OCI-LY1 (cell line): Measurements from ENCODE around the gene TMEM242.

ENCODE experiments used
- EZH2 ChIP-seq: fragments of 200-600 bp; sonication (generic), shearing (Covaris generic); IDR thresholded peaks from 2 replicates; pipeline ENCODE4 v1.8.0; 2017; ENCODE audit warnings: borderline replicate concordance, mixed run types, mild to moderate bottlenecking, antibody characterized with exemption, low read length, moderate library complexity, mixed read lengths
- TF ChIP-seq, protein P1 (sequence below): fragments of 200-600 bp; sonication (generic), shearing (Covaris generic); IDR thresholded peaks from 2 replicates; pipeline ENCODE4 v1.5.1; 2017; ENCODE audit warnings: mild to moderate bottlenecking, antibody characterized with exemption, low read length, moderate library complexity, mixed read lengths

DNA sequence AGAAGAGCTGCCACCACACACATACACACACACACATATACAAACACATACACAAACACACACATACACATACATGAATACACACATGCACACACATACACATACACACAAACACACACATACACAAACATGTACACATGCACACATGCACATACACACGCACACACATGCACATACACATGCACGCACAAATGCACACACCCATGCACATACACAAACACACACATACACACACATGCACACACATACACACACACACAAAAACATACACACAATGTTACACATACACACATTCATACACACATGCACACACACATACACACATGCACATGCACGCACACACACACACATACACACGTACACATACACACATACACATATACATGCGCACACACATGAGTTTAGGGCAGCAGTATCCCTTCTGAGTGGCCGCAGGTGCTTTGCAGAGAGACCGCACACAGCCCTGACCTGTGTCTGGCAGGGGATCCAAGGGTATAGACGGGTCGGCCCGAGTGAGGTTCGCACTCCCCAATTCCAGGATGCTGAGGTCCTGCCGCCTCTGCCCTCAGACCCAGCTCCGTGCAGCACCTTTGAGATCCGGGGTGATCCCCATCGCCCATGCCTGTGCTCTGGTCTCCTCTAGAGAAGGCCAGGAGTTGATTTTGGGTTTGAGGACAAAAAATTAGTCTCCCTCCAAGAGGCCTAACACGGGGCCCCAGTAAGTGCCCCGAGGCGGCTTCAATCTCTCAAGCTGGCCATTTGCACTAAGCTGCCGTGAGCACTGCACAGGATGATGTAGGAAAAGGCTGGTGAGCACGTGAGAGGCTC, 56.8 kb downstream of the TMEM242 start:
- TF ChIP-seq, protein P1, sequence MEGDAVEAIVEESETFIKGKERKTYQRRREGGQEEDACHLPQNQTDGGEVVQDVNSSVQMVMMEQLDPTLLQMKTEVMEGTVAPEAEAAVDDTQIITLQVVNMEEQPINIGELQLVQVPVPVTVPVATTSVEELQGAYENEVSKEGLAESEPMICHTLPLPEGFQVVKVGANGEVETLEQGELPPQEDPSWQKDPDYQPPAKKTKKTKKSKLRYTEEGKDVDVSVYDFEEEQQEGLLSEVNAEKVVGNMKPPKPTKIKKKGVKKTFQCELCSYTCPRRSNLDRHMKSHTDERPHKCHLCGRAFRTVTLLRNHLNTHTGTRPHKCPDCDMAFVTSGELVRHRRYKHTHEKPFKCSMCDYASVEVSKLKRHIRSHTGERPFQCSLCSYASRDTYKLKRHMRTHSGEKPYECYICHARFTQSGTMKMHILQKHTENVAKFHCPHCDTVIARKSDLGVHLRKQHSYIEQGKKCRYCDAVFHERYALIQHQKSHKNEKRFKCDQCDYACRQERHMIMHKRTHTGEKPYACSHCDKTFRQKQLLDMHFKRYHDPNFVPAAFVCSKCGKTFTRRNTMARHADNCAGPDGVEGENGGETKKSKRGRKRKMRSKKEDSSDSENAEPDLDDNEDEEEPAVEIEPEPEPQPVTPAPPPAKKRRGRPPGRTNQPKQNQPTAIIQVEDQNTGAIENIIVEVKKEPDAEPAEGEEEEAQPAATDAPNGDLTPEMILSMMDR = no peak
- TF ChIP-seq EZH2 = no peak
